IMR-90 (cell line): ENCODE results near the gene CD300H.

ENCODE experiments used
- CHD1 ChIP-seq: IDR thresholded peaks from 2 replicates; pipeline ENCODE4 v1.6.1; 2012; ENCODE audit warnings: low read depth, low read length, improper control_type of control experiment
- CTCF ChIP-seq: conservative IDR thresholded peaks from 2 replicates; pipeline ENCODE4 v1.5.1; 2012; ENCODE audit warnings: mild to moderate bottlenecking, low read depth, low read length, improper control_type of control experiment

- no peak for TF ChIP-seq CHD1
- no peak for TF ChIP-seq CTCF
Observed at GRCh38 chr17:74543891-74544760, 23.2 kb downstream of the CD300H start.
